Stomach (tissue), 9 donors: ENCODE data around the gene COX7B2. TPM values are rescaled to one million over a fixed set of nuclear protein-coding genes. Genes with fewer than 3 reads are reported as not detected.

Source experiments
- DNase-seq, 2 donors: peaks; one replicate each; pipeline versions ENCODE4 v3.0.0 to v3.0.0-alpha.2; 2013 to 2019
- H3K27ac ChIP-seq, 5 donors: fragments of 200-600 bp in 4 of 5; sonication (generic) in 4 of 5; one replicate each; pipeline ENCODE4 v1.5.1; 2013 to 2019; ENCODE audit warnings: mild to moderate bottlenecking in 1 of 5, moderate library complexity in 1 of 5
- H3K27me3 ChIP-seq, 3 donors: fragments of 200-600 bp; sonication (generic); one replicate each; pipeline ENCODE4 v1.5.1; 2017 to 2019; ENCODE audit warnings: mixed run types in 1 of 3
- H3K36me3 ChIP-seq, 4 donors: fragments of 200-600 bp; sonication (generic); 1 replicate in 3 of 4; 2 replicates in 1 of 4; pipeline ENCODE4 v1.5.1; 2016 to 2019
- H3K4me1 ChIP-seq, 4 donors: fragments of 200-600 bp; sonication (generic); one replicate each; pipeline ENCODE4 v1.5.1; 2016 to 2019
- H3K4me3 ChIP-seq, 4 donors: fragments of 200-600 bp; sonication (generic) in 3 of 4; one replicate each; pipeline ENCODE4 v1.5.1; 2016 to 2019; ENCODE audit warnings: mild to moderate bottlenecking in 1 of 4
- H3K9me3 ChIP-seq, 4 donors: fragments of 200-600 bp; sonication (generic); one replicate each; pipeline ENCODE4 v1.5.1; 2016 to 2019
- EP300 ChIP-seq: sonication (generic); formaldehyde crosslinking; IDR thresholded peaks from one replicate; pipeline ENCODE4 v1.6.1; 2017; ENCODE audit warnings: antibody characterized with exemption
- POLR2A ChIP-seq, 4 donors: fragments of 450-650 bp; IDR thresholded peaks; one replicate each; pipeline ENCODE4 v1.6.1; 2016; ENCODE audit warnings: antibody characterized with exemption in 4 of 4, control low read depth in 2 of 4, mild to moderate bottlenecking in 1 of 4, moderate library complexity in 1 of 4
- POLR2AphosphoS5 ChIP-seq, 3 donors: sonication (generic); formaldehyde crosslinking; IDR thresholded peaks; one replicate each; pipeline ENCODE4 v1.6.1; 2016; ENCODE audit warnings: antibody characterized with exemption in 3 of 3
- WGBS, 5 donors: extraction: QIAGEN DNeasy Blood & Tissue Kit in 3 of 5; methylation state at CpG; one replicate each; pipeline versions ENCODE4 v1.1.5 to v1.1.7; 2013 to 2018; 5-methylcytosine and 5-hydroxymethylcytosine counted together
- intact Hi-C: fragments of 100-400 bp; cut with DNase I; formaldehyde crosslinking; loops from one replicate; pipeline ENCODE4 v1.15.1; 2023; ENCODE audit warnings: low total_unique reads
- polyA plus RNA-seq, 3 donors: library from polyadenylated mRNA; stranded (reverse); fragments of 200-250 nt; gene quantifications; one replicate each; pipeline ENCODE4 v1.2.3, GENCODE V29; 2013
- total RNA-seq, 5 donors: library from RNA; depleted of rRNA; stranded (reverse); fragments of >200 nt; gene quantifications; one replicate each; pipeline versions ENCODE4 v1.1.0 to v1.2.3, GENCODE V29; 2014 to 2016
- TF ChIP-seq, protein P1 (sequence below), 7 experiments: fragments of 450-650 bp in 4 of 7; fragments of 200-600 bp in 3 of 7; sonication (generic) in 3 of 7; IDR thresholded peaks; one replicate each; pipeline ENCODE4 v1.5.1; 2016 to 2019; ENCODE audit warnings: antibody characterized with exemption in 7 of 7, control low read depth in 2 of 7, mild to moderate bottlenecking in 1 of 7
- donor health status: healthy with polysubstance abuse.
- donor health status: Bipolar disorder and iron deficiency.
- donor health status: healthy.

COX7B2 gene
- total and polyA plus RNA-seq, 8 donors, result not detected

DNA sequence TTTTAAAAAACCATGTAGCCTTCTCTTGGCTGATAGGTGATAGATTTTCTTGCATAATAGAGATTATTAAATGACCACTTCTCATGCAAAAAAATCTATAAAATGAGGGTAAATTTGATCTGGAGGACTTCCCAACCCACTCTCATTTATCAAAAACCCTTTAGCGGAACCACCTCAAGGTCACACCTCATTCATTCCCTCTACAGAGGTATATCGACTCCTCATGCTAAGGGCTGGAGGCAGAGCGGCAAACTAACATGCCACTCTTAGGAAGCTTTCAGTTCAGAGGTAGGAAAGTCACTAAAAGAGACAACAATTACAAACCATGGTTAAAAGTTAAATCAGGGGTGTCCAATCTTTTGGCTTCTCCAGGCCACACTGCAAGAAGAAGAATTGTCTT lies 90.0 kb downstream of the COX7B2 start:
- Histone ChIP-seq H3K9me3 (no peaks in the 10 kb centered on the region), H3K36me3 (no peaks in the 10 kb centered on the region), H3K27ac (no peak overlapping the region), H3K4me3 (no peak overlapping the region), H3K27me3 (no peaks in the 10 kb centered on the region), H3K4me1 (no peaks in the 10 kb centered on the region)
- TF ChIP-seq EP300, result no peak
- no peak for TF ChIP-seq POLR2AphosphoS5 (IDR thresholded peaks at IDR 0.05)
- no peak for TF ChIP-seq POLR2A (IDR thresholded peaks at IDR 0.05)
- TF ChIP-seq, protein P1, sequence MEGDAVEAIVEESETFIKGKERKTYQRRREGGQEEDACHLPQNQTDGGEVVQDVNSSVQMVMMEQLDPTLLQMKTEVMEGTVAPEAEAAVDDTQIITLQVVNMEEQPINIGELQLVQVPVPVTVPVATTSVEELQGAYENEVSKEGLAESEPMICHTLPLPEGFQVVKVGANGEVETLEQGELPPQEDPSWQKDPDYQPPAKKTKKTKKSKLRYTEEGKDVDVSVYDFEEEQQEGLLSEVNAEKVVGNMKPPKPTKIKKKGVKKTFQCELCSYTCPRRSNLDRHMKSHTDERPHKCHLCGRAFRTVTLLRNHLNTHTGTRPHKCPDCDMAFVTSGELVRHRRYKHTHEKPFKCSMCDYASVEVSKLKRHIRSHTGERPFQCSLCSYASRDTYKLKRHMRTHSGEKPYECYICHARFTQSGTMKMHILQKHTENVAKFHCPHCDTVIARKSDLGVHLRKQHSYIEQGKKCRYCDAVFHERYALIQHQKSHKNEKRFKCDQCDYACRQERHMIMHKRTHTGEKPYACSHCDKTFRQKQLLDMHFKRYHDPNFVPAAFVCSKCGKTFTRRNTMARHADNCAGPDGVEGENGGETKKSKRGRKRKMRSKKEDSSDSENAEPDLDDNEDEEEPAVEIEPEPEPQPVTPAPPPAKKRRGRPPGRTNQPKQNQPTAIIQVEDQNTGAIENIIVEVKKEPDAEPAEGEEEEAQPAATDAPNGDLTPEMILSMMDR (IDR thresholded peaks at IDR 0.05), result no peak
- intact Hi-C loops, result no loop called here
- no peak for DNase-seq
- WGBS, 5 donors, result 88 to 97% (median 95%) methylated on average over 3 of the region's 3 CpGs

GRCh38 chr4:46818604-46819003 lies 90.4 kb downstream of the COX7B2 start:
- no peaks in the 10 kb centered on the region for H3K36me3 ChIP-seq
- H3K27ac ChIP-seq, result no peak overlapping the region
- H3K9me3 ChIP-seq, result no peaks in the 10 kb centered on the region
- no peaks in the 10 kb centered on the region for H3K4me1 ChIP-seq
- H3K27me3 ChIP-seq, result no peaks in the 10 kb centered on the region
- no peak for DNase-seq
- intact Hi-C loops, result no loop called here
- TF ChIP-seq EP300 (no peak), POLR2A (IDR thresholded peaks at IDR 0.05) (no peak), POLR2AphosphoS5 (IDR thresholded peaks at IDR 0.05) (no peak)
- TF ChIP-seq, protein P1 (IDR thresholded peaks at IDR 0.05), result no peak
- WGBS, 5 donors, result 70 to 82% (median 75%) methylated on average over 4 of the region's 4 CpGs
- H3K4me3 ChIP-seq, result no peak overlapping the region

- H3K9me3 ChIP-seq, result no peaks in the 10 kb centered on the region
- no peaks in the 10 kb centered on the region for H3K4me1 ChIP-seq
- no peak overlapping the region for H3K4me3 ChIP-seq
- H3K27me3 ChIP-seq, result no peaks in the 10 kb centered on the region
- TF ChIP-seq EP300 (no peak), POLR2AphosphoS5 (IDR thresholded peaks at IDR 0.05) (no peak), POLR2A (IDR thresholded peaks at IDR 0.05) (no peak)
- TF ChIP-seq, protein P1 (IDR thresholded peaks at IDR 0.05), result no peak
- no peak overlapping the region for H3K27ac ChIP-seq
- 73 to 100% (median 91%) methylated on average over 1 of the region's 1 CpG for WGBS, 5 donors
- intact Hi-C loops, result no loop called here
- no peaks in the 10 kb centered on the region for H3K36me3 ChIP-seq
- no peak for DNase-seq
These were observed 91.2 kb downstream of the COX7B2 start for GRCh38 chr4:46817806-46818205.

GRCh38 chr4:46804781-46805413 lies 104.1 kb downstream of the COX7B2 start:
- intact Hi-C loops, result no loop called here
- H3K36me3 ChIP-seq, result no peaks in the 10 kb centered on the region
- no peaks in the 10 kb centered on the region for H3K27me3 ChIP-seq
- peaks cover 0 to 16% (median 3%) of the 10 kb centered on the region in 4 donors for H3K9me3 ChIP-seq
- WGBS, 5 donors, result 90 to 93% (median 91%) methylated on average over 21 to 24 of the region's 24 CpGs
- no peak for DNase-seq
- H3K4me3 ChIP-seq, result no peak overlapping the region
- H3K27ac ChIP-seq, result no peak overlapping the region
- TF ChIP-seq POLR2AphosphoS5 (IDR thresholded peaks at IDR 0.05), result no peak
- no peak for TF ChIP-seq POLR2A (IDR thresholded peaks at IDR 0.05)
- TF ChIP-seq, protein P1 (IDR thresholded peaks at IDR 0.05), result no peak
- TF ChIP-seq EP300, result no peak
- no peaks in the 10 kb centered on the region for H3K4me1 ChIP-seq
